Fibroblast of skin of scalp (primary cell): ENCODE results near the gene NR2C1. TPM values are rescaled to one million over a fixed set of nuclear protein-coding genes. Genes with fewer than 3 reads are reported as not detected.
"Not testable (repeated sequence)": the region's sequence is repeated elsewhere in the genome, so short reads cannot be mapped to it uniquely, and the experiment has no call there.

ENCODE experiments used
- DNase-seq: peaks from one replicate; pipeline ENCODE4 v3.0.0-alpha.2; 2013
- polyA plus RNA-seq, 2 experiments: library from polyadenylated mRNA; unstranded; fragments of 120-200 nt; gene quantifications; one replicate each; pipeline ENCODE4 v1.2.1, GENCODE V29; 2013; ENCODE audit not compliant: insufficient read length in 2 of 2

NR2C1 gene
- 26.4 TPM for polyA plus RNA-seq (2013, experiment 1 of 2; ENCODE audit: insufficient read length)
- 30.3 TPM for polyA plus RNA-seq (2013, experiment 2 of 2; ENCODE audit: insufficient read length)

DNA sequence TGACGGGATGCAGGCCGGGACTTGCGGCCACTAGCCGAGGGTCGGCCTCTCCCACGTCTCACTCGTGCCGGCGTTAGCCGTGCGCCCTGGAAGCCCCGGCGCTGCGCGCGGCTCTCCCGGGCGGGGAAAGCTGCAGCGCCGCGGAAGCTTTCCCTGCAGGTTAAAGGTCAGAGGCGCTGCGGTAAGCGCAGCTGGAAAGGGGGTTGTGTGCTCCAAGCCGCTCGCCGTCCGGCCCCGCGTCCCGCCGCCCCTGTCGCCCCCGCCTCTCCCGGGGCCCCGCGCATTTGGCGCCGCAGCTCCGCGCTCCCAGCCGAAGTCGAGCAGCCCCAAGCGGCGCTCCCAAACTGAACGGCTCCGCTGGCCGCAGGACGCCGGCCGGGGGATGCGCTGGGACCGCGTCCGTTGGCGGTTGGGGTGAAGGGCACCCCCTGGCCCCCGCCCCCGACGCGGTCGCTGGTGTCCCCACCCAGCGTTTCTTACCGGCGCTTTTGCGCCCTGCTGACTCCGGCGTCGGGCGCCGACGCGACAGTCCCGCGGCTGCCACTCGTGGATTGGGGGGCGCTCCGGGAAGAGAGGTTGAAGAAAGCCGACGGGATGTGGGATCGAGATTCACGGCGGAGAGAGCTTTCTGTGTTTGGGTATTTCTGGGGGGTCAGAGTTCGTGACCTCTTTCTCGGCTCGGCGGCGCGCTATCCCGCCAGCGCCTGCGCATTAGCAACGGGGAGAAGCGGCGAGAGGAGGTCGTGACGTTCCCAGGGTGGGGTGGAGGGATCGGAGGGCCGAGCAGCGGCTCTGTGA lies at the start of gene NR2C1:
Gene NR2C1, minus strand, starts transcription at position 719 of the 798 bp plus-strand sequence. CDS start 6,234 bp downstream, outside the sequence.
- DNase-seq = peak; percentile 94

GRCh38 chr12:95118788-95119179 lies 45.4 kb upstream of the NR2C1 start:
- no peak for DNase-seq

- peak; percentile 92 for DNase-seq
These were observed 44.8 kb upstream of the NR2C1 start for GRCh38 chr12:95118138-95118787.

DNA sequence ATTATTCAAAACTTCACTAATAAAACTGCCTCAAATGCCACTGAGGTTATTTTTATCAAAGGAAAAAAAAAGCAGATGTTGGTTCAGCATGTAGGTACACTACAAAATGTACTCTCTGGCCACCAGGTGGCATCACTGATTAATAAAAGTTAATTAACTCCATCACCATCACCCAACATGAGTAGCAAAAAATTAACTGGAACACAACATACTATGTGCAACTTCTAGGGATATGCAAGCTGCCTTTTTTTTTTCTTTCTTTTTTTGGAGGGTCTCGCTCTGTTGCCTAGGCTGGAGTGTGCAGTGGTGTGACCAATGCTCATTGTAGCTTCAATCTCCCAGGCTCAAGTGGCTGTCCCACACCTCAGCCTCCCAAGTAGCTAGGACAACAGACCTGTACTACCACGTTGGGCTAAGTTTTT lies 43.8 kb upstream of the NR2C1 start:
- DNase-seq = peak; percentile 82

GRCh38 chr12:95116773-95117172 lies 43.4 kb upstream of the NR2C1 start:
- DNase-seq = no peak

DNA sequence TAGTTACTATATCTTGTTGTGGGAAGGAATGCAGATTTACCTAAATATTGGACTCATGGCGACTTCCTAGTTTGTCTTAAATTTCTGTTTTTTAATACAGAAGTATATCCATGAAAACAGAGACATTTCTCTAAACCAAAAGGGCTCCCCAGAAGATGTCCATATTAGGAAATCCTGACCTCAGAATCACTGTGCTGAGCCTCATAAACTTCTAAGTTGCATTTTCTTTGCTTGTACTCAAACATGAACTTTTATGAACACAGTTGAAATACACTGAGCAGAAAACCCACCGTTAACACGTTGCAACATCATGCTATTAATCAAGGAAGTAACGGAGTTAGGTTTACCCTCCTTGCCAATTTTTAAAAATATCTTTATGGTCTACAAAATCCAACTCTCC lies 42.9 kb upstream of the NR2C1 start:
- no peak for DNase-seq

GRCh38 chr12:95115641-95116040 lies 42.2 kb upstream of the NR2C1 start:
- no peak for DNase-seq

GRCh38 chr12:95114766-95115405 lies 41.5 kb upstream of the NR2C1 start:
- peak; percentile 21 for DNase-seq

GRCh38 chr12:95107362-95107761 lies 33.9 kb upstream of the NR2C1 start:
- no peak for DNase-seq

DNA sequence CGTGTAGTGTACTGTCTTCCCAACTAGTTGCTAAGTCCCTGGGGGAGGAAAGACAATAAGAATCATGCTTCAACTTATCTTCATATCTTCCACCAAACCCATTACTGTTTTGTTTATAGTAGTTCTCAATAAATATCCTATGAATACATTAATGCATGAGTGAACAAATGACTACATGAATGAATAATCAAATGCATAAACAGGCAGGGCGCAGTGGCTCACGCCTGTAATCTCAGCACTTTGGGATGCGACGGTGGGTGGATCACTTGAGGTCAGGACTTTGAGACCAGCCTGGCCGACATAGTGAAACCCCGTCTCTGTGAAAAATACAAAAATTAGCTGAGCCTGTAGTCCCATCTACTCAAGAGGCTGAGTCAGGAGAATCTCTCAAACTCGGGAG lies 32.1 kb upstream of the NR2C1 start:
- no peak for DNase-seq

DNA sequence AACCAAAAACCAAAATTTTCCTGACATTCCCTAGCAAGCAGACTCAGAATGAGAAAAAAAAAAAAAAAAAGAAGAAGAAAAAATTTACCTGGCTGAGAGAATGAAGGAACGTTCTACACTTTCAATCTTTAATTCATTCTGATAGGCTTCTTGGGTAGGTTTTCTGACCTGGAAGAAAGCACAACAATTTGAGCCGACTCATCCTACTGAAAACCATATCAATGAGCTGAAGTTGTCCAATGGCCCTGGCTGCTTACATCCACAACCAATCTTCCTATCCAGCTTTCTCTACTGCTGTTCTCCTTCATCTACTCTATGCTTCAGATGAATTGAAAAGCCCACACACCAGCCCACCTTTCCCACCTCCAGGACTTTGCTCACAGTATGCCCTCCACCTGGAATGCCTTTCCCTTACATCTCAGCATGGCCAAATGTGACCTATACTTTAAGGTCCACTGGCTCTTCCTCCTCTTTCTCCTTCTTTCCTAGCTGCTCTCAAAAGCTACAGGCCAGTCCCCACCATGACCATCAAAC lies 31.6 kb upstream of the NR2C1 start:
- no peak for DNase-seq

GRCh38 chr12:95102916-95103671 lies 29.7 kb upstream of the NR2C1 start:
- DNase-seq = peak; percentile 68

DNA sequence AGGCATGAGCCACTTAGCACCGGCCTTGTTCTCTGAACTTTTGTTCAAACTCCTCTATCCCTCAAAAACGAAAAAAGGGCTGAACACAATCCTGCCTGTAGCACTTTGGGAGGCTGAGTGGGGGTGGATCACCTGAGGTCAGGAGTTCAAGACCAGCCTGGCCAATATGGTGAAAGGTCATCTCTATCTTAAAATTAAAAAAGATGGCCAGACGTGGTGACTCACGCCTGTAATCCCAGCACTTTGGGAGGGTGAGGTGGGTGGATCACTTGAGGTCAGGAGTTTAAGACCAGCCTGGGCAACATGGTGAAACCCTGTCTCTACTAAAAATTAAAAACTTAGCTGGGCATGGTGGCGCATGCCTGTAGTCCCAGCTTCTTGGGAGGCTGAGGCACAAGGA lies 28.5 kb upstream of the NR2C1 start:
- DNase-seq = not testable (repeated sequence)

- no peak for DNase-seq
These were observed 27.1 kb upstream of the NR2C1 start for GRCh38 chr12:95100264-95101190.

DNA sequence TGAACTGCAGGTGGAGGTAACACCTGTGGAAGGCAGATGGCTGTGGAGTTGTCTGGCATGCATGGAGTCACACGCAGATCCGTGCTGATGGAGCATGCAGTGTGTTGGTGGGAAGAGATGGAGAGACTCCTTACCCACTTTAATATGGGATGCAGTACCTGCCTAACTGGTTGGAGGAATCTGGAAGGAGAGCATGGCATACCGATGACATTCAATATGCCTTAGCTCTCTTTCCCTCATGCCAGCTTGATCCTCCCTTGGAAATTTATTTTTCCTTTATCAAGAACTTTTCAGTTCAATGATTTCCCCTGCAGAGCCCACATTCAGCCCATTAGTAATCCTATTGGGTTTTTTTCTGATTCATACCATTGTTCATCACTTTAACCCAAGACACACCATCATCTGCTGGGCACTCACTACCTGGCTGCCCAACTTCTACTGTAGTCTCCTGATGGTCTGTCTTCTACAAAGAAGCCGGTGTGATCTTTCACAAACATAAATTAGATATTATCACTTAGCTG lies 25.9 kb upstream of the NR2C1 start:
- no peak for DNase-seq

DNA sequence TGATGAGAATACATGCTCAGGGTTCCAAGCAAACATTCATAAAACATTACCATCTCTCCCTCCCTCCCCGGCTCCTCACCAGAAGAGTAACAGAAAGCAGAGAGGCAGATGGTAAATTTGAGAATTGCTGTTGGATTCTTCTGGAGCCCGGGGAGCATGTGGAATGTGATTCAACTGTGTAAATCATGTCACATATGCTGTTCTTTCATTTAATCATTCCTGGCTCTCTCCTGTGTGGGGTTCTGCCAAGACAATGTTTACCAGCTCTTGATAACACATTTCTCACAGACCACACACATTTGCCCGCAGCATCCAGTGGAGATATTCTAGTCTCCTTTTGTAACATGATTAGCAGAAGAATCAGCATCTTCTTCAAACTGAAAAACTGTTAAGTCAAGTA lies 23.4 kb upstream of the NR2C1 start:
- DNase-seq = peak; percentile 48

GRCh38 chr12:95096378-95096777 lies 23.0 kb upstream of the NR2C1 start:
- DNase-seq = no peak

DNA sequence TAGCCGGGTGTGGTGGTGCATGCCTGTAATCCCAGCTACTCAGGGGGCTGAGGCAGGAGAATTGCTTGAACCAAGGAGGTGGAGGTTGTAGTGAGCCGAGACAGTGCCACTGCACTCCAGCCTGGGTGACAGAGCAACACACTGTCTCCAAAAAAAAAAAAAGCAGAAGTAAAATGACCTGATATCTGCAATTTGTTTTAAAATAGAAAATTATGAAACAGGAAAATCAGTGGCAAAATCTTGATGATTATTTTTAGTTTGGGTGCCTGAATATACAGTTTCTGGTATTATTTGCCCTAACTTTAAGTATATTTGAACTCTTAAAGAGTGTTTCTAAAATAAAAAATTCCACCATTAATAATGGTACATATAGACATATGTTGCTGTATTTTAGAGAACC lies 22.4 kb upstream of the NR2C1 start:
- not testable (repeated sequence) for DNase-seq

DNA sequence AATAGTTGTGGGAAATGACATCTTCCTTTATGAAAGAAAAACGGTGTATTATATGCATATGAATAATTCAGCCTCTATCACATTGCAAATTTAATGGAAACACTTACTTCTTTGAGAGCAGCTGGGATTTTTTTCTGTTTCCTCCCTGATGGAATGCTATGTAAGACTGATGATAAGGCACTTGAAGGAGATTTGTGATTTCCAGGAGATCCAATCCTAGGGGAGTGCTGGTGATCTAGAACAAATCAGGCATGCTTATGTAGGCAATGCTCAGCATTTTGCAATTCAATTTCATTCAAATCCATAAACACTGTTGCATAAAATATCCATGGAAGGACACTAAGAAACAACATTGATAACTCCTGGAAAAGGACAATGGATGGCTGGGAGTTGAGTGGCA lies 16.0 kb upstream of the NR2C1 start:
- no peak for DNase-seq

DNA sequence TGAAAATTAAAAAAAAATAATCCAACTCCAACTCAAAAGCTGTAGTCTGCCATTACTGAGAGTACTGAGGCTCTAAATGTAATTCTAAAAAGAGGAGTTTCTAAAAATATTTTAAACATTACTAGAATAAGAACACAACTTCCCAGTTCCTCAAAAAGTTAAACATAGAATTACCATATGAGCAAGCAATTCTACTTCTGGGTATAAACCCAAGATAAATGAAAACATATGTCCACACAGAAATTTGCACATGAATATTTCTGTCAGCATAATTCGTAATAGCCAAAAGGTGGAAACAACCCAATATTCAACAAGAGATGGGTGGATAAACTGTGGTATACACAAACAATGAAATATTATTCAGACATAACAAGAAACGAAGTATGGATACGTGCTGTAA lies 15.0 kb upstream of the NR2C1 start:
- peak; percentile 19 for DNase-seq

DNA sequence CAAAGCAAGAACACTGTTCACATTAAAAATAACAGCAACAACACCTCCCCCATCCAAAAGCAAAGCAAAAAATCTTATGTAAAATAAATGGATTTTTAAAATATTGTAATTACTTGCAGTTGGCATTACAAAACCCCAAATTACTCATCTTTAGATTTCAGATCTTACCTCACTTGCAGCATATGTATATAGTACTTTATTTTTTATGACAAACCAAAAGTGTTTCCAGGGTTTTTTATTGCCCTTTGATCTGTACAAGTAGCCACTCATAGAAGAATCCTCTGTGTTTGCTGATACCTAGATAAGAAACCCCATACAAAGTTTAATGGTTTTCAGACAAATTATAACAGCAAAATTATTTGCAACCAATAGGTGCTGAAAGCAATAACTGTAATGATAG lies 12.2 kb upstream of the NR2C1 start:
- DNase-seq = no peak
